Calu3 (cell line): Measurements from ENCODE around the gene ARHGAP6. TPM values are rescaled to one million over a fixed set of nuclear protein-coding genes. Genes with fewer than 3 reads are reported as not detected.
"Not testable (repeated sequence)": the region's sequence is repeated elsewhere in the genome, so short reads cannot be mapped to it uniquely, and the experiment has no call there.

Experiments
- BruUV-seq: library from RNA; stranded (reverse); fragments of 400-500 nt; replicated peaks from 2 replicates; lab custom pipeline; 2021; lab: Mats Ljungman, UMichigan
- CTCF ChIA-PET: fragments of 300-600 bp; sonication (Branson Sonifier 250); formaldehyde crosslinking; loops from one replicate; lab custom pipeline; 2022; ENCODE audit warnings: antibody characterized with exemption; lab: Charles Lee
- DNase-seq: peaks from one replicate; pipeline ENCODE4 v3.0.0; 2022
- H3K27ac Mint-ChIP-seq: one replicate; pipeline ENCODE4 v1.8.0; 2022; ENCODE audit warnings: mixed read lengths; ENCODE audit not compliant: unreplicated experiment
- H3K27me3 Mint-ChIP-seq: one replicate; pipeline ENCODE4 v1.8.0; 2022; ENCODE audit warnings: mixed read lengths; ENCODE audit not compliant: unreplicated experiment
- H3K36me3 Mint-ChIP-seq: one replicate; pipeline ENCODE4 v1.8.0; 2022; ENCODE audit warnings: mild to moderate bottlenecking, moderate library complexity, mixed read lengths; ENCODE audit not compliant: insufficient read depth, unreplicated experiment
- H3K4me1 Mint-ChIP-seq: one replicate; pipeline ENCODE4 v1.8.0; 2022; ENCODE audit warnings: mild to moderate bottlenecking, low read depth, mixed read lengths; ENCODE audit not compliant: unreplicated experiment
- H3K4me3 Mint-ChIP-seq: one replicate; pipeline ENCODE4 v1.8.0; 2022; ENCODE audit warnings: mild to moderate bottlenecking, low read depth, moderate library complexity, mixed read lengths; ENCODE audit not compliant: unreplicated experiment
- H3K9me3 Mint-ChIP-seq: one replicate; pipeline ENCODE4 v1.8.0; 2022; ENCODE audit warnings: low read depth, mixed read lengths; ENCODE audit not compliant: unreplicated experiment
- CTCF ChIP-seq: fragments of 200-600 bp; IDR thresholded peaks from one replicate; pipeline ENCODE4 v1.8.0; 2022; ENCODE audit warnings: antibody characterized with exemption; ENCODE audit not compliant: unreplicated experiment
- intact Hi-C: fragments of 100-400 bp; cut with micrococcal nuclease; formaldehyde crosslinking; loops from one replicate; pipeline ENCODE4 v1.10.0; 2022; ENCODE audit not compliant: unreplicated experiment
- total RNA-seq: library from RNA; stranded (reverse); gene quantifications from 2 replicates; pipeline ENCODE4 v1.2.3, GENCODE V29; 2022

ARHGAP6 gene
- total RNA-seq, 1 experiment from 2014 or later: not detected

DNA sequence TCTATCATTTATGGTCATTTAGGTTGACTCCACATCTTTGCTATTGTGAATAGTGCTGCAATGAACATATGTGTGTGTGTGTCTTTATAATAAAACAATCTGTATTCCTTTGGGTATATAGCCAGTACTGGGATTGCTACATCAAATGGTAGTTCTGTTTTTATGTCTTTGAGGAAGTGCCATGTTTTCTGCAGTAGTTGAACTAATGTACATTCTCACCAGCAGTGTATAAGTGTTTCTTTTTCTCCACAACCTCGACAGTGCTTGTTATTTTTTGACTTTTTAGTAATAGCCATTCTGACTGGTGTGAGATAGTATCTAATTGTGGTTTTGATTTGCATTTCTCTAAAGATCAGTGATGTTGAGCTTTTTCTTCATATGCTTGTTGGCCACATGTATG lies 80.5 kb downstream of the ARHGAP6 start:
- no peak for TF ChIP-seq CTCF
- Mint-ChIP-seq H3K27me3 (peaks cover 38% of the 10 kb centered on the region), H3K4me1 (no peaks in the 10 kb centered on the region), H3K27ac (no peak overlapping the region), H3K9me3 (no peaks in the 10 kb centered on the region), H3K36me3 (no peaks in the 10 kb centered on the region), H3K4me3 (no peak overlapping the region)
- no TSS peak for BruUV-seq
- CTCF ChIA-PET: no interaction called here
- intact Hi-C loops: no loop called here
- no peak for DNase-seq

DNA sequence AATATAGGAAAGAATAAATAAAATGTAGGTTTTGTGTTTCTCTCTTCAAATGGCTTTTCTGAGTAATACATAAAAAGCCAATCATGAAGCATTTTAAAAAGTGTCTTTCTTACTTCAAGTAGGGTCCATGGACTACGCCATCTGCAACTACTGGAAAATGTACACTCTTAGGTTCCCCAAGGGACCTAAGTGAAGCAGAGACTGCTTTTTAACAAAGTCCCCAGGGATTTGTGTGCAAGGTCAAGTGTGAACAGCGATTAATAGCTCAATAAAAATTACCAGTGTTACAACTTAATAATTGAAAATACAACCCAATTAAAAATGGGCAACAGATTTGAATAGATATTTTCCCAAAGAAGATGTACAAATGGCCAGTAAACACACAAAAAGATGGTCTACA lies 84.9 kb downstream of the ARHGAP6 start:
- no peak for TF ChIP-seq CTCF
- Mint-ChIP-seq H3K9me3 (peaks cover 3% of the 10 kb centered on the region), H3K36me3 (no peaks in the 10 kb centered on the region), H3K27me3 (peaks cover 20% of the 10 kb centered on the region), H3K4me3 (no peak overlapping the region), H3K27ac (no peak overlapping the region), H3K4me1 (no peaks in the 10 kb centered on the region)
- CTCF ChIA-PET: no interaction called here
- intact Hi-C loops: no loop called here
- no peak for DNase-seq
- no TSS peak for BruUV-seq

GRCh38 chrX:11579636-11580600 lies 85.8 kb downstream of the ARHGAP6 start:
- no TSS peak for BruUV-seq

GRCh38 chrX:11578301-11578700 lies 87.4 kb downstream of the ARHGAP6 start:
- intact Hi-C loops, H3K4me1 Mint-ChIP-seq, CTCF ChIA-PET, BruUV-seq, H3K9me3 Mint-ChIP-seq, H3K4me3 Mint-ChIP-seq, DNase-seq, H3K27ac Mint-ChIP-seq, H3K36me3 Mint-ChIP-seq: not testable (repeated sequence)
- peaks cover 17% of the 10 kb centered on the region for H3K27me3 Mint-ChIP-seq

More at GRCh38 chrX:11579636-11580600, 85.8 kb downstream of the ARHGAP6 start:
- Mint-ChIP-seq H3K27me3 (peaks cover 17% of the 10 kb centered on the region), H3K27ac (no peak overlapping the region), H3K4me3 (no peak overlapping the region), H3K4me1 (no peaks in the 10 kb centered on the region), H3K9me3 (peaks cover 3% of the 10 kb centered on the region), H3K36me3 (no peaks in the 10 kb centered on the region)
- CTCF ChIA-PET: no interaction called here
- intact Hi-C loops: no loop called here
- no peak for TF ChIP-seq CTCF
- DNase-seq: no peak

DNA sequence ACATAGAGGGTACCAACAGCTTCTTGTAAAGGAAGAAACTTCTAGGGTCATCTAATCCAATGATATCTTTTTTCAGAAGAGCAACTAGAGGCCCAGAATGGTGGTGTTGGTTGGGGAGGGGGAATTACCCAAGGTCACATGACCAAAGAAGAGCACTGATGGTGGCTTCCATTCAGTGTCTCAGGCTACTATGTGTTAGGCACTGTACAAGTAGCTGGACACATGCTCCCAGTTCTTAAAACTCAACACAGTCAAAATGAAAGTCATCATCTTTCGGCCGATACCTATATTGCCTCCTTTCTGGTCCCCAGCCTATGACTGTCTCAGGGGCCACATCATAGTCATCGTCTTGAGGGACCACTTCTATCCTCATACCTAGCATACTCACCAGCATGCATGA lies 88.1 kb downstream of the ARHGAP6 start:
- no peak overlapping the region for H3K27ac Mint-ChIP-seq
- BruUV-seq: no TSS peak
- no peak for DNase-seq
- intact Hi-C loops: no loop called here
- H3K4me1 Mint-ChIP-seq: no peaks in the 10 kb centered on the region
- H3K36me3 Mint-ChIP-seq: no peaks in the 10 kb centered on the region
- H3K27me3 Mint-ChIP-seq: peaks cover 17% of the 10 kb centered on the region
- no peak overlapping the region for H3K4me3 Mint-ChIP-seq
- CTCF ChIA-PET: no interaction called here
- peaks cover 3% of the 10 kb centered on the region for H3K9me3 Mint-ChIP-seq
- TF ChIP-seq CTCF: no peak
